K562 (cell line): ENCODE results near the gene CACNG7. TPM values are rescaled to one million over a fixed set of nuclear protein-coding genes. Genes with fewer than 3 reads are reported as not detected.

Experiments
- ARID1B ChIP-seq: fragments of 450-650 bp; IDR thresholded peaks from 2 replicates; pipeline ENCODE4 v1.6.1; 2016; ENCODE audit warnings: antibody characterized with exemption, mild to moderate bottlenecking, inconsistent platforms
- MGA ChIP-seq: fragments of 450-650 bp; IDR thresholded peaks from 2 replicates; pipeline ENCODE4 v1.6.1; 2016; ENCODE audit warnings: mild to moderate bottlenecking, moderate library complexity
- MYNN ChIP-seq, 2 experiments: sonication (generic); formaldehyde crosslinking in 1 of 2; IDR thresholded peaks; 2 replicates each; pipeline versions ENCODE4 v1.5.0 to v1.6.1; 2016 to 2020; ENCODE audit warnings: antibody characterized with exemption in 1 of 2, missing genetic modification reagents in 1 of 2
- PHB2 ChIP-seq: fragments of 450-650 bp; IDR thresholded peaks from 2 replicates; pipeline ENCODE4 v1.6.1; 2017; ENCODE audit warnings: low read depth
- SP1 ChIP-seq: sonication (generic); formaldehyde crosslinking; IDR thresholded peaks from 2 replicates; pipeline ENCODE4 v1.8.1; 2022; ENCODE audit warnings: mild to moderate bottlenecking, missing genetic modification reagents
- THRAP3 ChIP-seq: fragments of 450-650 bp; IDR thresholded peaks from 2 replicates; pipeline ENCODE4 v1.6.1; 2016; ENCODE audit warnings: mild to moderate bottlenecking, inconsistent platforms, borderline replicate concordance
- ZBTB2 ChIP-seq: fragments of 450-650 bp; IDR thresholded peaks from 2 replicates; pipeline ENCODE4 v1.6.1; 2016; ENCODE audit warnings: antibody characterized with exemption
- ZNF551 ChIP-seq: fragments of 250-450 bp; sonication (Bioruptor Pico); IDR thresholded peaks from 2 replicates; pipeline ENCODE4 v1.5.0; 2021; ENCODE audit warnings: mild to moderate bottlenecking, moderate library complexity
- polyA plus RNA-seq, 8 experiments: library from polyadenylated mRNA; depleted of rRNA in 4 of 8; stranded (reverse) in 5 of 8; unstranded in 3 of 8; fragments of >200 nt; fragmentation: Nextera tagmentation in 2 of 8; fragmentation: Illumina TruSeq in 1 of 8; extraction: Ambion mirVana in 2 of 8; extraction: Trizol in 1 of 8; gene quantifications; 2 replicates each; pipeline versions ENCODE4 v1.2.1 to v1.2.3, GENCODE V29; 2011 to 2014; ENCODE audit warnings: inconsistent platforms in 1 of 8, missing spikeins in 1 of 8
- total RNA-seq, 7 experiments: library from RNA; depleted of rRNA in 6 of 7; stranded (reverse); fragments of >200 nt in 6 of 7; fragmentation: Illumina TruSeq in 2 of 7; extraction: Trizol in 2 of 7; gene quantifications; 2 replicates each; pipeline versions ENCODE4 v1.2.1 to v1.2.3, GENCODE V29; 2011 to 2021; ENCODE audit warnings: low replicate concordance in 1 of 7

The CACNG7 gene
- total and polyA plus RNA-seq, 9 of the 15 experiments (the other 6 are each of a cell fraction or from before 2014, with no cell fraction given): not detected

DNA sequence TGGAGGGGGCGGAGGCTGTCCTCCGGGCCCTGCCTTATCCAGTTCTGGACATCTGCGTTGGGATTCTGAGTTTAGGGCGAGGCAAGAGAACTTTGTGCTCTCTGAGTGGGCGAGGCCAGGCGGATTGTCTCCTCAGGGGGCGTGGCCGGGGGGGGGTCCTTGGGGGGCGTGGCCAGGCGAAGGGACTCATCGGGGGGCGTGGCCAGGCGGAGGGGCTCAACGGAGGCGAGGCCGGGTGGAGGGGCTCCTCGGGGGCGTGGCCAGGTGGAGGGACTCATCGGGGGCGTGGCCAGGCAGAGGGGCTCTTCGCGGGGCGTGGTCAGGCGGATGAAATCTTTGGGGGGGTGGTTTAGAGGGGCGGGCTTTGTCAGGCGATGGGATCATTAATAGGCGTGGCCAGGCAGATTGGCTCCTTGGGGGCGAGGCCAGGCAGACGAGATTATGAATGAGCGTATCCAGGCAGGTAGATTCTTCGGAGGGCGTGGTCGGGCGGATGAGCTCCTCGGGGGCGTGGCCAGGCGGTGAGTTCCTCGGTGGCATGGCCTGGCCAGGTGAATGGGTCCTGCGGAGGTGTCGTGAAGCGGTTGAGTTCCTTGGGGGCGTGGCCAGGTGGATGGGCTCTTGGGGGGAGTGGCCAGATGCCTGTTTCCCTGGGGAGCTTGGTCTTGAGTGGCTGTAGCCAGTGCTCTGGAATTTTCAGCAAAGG lies 10.3 kb upstream of the CACNG7 start (continued):
- no peak for TF ChIP-seq ZBTB2
- TF ChIP-seq THRAP3: no peak
- no peak for TF ChIP-seq MYNN (IDR thresholded peaks at IDR 0.05)
- TF ChIP-seq MYNN (CRISPR knock-in tag; IDR thresholded peaks at IDR 0.05): no peak
- no peak for TF ChIP-seq ZNF551
- no peak for TF ChIP-seq MGA
- TF ChIP-seq PHB2: no peak
- peak; percentile 61 for TF ChIP-seq SP1
- no peak for TF ChIP-seq ARID1B
